HG02571 (cell line): Measurements from ENCODE around the gene RABAC1.
"Not testable (repeated sequence)": the region's sequence is repeated elsewhere in the genome, so short reads cannot be mapped to it uniquely, and the experiment has no call there.

Experiments used
- ATAC-seq: cut with Tn5 transposase; IDR thresholded peaks from one replicate; pipeline ENCODE4 v1.9.1; 2021; ENCODE audit warnings: mild to moderate bottlenecking, moderate library complexity; ENCODE audit not compliant: unreplicated experiment

The RABAC1 gene, protein sequence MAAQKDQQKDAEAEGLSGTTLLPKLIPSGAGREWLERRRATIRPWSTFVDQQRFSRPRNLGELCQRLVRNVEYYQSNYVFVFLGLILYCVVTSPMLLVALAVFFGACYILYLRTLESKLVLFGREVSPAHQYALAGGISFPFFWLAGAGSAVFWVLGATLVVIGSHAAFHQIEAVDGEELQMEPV

DNA sequence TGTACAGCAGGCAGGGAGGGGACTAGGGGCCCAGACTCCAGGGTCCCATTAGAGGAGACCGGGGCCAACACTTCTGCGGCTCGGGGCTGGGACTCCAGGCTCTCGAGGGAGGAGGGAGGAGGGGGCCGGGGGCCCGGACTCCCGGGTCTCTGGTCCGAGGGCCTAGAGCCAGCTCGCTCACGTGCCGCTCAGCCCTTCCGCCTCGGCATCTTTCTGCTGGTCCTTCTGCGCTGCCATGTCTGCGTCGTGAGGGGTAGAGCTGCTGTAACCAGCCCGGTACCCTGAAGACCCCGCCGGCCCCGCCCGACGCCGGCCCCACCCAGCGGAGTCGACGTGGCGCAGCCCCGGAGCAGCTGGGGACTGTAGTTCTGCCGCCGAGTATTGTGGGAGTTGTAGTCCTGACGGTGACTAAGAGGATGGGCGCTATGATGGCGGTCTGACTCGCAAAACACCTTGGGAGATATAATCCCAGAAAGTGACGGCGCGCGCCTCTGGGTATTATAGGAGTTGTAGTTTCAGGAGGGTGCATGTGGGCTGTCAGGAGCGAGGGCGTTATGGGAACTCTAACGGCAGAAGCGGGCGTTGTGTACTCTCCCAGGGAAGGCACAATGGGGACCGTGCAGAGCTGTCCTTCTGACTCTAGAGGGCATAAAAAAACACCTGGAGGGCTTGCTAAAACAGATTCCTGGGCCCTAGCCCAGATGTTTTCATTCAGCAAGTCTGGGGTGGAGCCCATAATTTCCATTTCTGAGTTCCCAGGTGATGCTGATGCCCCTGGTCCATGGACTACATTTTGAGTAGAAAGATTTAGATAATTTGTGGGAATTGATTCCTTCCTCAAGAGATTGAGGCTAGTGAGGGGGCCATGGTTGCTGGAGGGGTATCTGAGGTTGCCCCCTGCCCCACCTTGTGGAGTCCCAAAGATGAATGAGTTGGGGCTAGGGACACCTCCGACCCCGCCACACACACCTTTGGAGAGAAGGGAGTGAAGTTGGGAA, at the start of gene RABAC1:
Gene RABAC1, minus strand, starts transcription at position 266 of the 998 bp plus-strand sequence. Its CDS starts 29 bp downstream, at position 237.
- peak; percentile 84 for ATAC-seq

DNA sequence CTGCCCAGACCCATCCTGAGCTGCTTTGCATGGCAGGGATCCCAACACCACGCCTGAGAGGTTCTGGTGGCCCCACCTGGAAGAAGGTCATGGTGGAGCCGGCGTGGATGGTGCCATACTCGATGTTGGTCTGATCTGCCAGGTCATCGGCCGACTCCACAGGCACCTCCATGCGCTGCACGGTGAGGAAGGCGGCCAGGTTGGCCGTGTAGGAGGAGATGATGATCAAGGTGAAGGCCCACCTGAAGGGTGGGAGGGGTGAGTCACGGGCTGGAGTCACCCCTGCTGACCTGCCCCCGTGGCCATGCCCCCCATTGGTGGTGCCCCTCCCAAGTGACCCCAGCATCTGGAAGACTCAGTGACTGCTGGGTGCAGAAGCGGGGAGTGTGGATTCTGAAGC, 47.4 kb upstream of the RABAC1 start:
- no peak for ATAC-seq

DNA sequence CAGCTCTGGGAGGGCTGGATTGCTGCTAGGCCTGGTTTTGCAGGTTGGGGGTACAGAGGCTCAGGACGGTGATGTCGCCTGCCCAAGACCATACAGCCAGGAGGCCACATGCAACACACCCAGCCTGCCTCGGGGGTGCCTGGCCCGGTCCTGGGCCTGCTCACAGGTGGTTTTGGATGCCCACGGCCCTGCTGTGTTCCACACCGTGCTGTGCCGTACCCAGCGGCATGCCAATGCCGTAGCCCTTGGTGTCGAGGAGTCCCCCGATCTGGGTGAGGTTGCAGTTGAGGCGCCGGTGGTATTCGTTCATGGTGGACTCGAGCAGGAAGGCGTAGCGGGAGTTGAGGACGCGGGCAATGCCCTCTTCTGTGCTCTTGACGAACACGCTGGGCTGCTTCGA, 46.4 kb upstream of the RABAC1 start:
- ATAC-seq = no peak

DNA sequence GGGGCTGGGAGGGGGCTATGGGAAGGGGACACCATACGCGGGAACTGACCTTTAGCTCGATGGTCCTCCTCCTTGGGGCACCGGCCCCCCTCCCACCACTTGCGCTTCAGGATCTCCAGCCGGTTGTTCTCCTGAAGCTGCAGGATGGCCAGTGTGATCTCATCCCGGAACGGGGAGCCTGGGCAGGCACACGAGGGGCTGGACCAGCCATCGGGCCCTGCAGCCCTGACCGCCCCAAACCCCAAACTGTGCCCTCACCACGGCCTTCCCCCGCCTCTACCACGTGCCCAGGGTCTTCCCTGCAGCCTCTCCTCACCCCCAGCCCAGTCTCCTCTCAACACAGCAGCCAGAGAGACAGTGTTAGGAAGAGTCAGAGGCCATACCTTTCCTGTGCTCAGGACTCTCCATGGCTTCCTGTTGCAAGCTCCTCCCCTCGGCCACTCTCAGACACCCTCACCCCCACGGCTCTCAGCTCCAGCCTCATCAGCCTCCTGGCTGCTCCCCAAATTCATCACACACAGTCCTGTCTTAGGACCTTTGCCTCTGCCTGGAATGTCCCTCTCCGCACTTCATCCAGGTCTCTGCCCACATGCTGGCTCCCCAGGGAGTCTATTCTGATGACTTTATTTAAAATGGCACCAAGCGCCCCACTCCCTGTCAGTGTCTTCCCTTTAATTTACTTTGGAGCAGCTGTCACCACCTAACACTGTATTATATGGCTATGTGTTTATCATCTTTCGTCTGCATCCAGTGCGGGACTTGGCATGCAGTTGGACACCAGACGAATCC, 44.6 kb upstream of the RABAC1 start:
- ATAC-seq = no peak

DNA sequence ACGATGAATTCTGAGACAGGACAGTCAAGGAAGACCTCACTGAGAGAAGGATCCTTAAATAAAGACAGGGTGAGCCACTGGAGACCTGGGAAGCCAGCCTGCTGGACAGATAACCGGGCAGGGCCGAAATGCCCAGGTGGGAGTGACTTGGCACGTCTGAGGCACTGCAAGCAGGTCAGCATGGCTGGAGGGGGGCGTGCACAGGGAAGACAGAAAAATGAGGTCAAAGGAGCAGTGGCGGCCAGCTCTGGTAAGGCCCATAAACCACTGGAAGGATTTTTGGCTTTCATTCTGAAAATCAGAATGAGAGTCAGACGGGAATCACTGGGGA, 40.7 kb upstream of the RABAC1 start:
- no peak for ATAC-seq

DNA sequence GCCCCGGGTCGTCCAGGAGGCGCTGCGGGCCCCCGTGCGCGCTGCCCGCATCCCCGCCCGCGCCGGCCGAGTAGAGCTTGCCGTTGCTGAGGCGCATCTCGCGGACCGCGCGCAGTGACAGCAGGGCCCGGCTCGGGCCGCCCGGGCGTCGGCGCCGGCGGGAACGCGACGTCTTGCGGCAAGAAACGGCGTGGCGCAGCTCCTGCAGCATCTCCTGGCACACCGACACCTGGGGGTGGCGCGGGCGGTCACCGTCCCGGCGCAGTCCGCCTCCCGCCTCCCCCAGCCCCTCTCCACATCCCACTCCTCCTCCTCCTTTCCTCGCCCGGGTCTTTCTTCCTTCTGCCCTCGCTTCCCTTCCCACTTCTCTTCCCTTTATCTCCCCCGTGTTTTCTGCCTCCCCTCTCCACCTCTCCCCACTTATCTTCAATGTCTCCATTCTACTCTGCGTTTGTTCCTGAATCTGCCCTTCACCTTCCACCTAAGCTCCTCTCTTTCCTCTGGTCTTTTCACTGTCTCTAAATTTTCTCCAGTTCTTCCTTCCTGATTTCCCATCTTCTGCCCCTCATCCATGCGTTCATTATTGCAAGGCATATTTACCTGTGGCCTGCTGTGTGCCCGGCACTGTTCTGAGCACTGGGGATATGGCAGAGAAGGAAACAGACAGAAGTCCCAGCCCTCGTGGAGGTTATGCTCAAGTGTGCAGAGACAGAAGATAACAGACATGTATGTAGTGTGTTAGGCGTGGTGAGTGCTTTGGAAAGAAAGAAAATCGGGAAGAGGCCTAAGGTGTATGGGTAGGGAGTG, 40.2 kb upstream of the RABAC1 start:
- ATAC-seq = no peak

DNA sequence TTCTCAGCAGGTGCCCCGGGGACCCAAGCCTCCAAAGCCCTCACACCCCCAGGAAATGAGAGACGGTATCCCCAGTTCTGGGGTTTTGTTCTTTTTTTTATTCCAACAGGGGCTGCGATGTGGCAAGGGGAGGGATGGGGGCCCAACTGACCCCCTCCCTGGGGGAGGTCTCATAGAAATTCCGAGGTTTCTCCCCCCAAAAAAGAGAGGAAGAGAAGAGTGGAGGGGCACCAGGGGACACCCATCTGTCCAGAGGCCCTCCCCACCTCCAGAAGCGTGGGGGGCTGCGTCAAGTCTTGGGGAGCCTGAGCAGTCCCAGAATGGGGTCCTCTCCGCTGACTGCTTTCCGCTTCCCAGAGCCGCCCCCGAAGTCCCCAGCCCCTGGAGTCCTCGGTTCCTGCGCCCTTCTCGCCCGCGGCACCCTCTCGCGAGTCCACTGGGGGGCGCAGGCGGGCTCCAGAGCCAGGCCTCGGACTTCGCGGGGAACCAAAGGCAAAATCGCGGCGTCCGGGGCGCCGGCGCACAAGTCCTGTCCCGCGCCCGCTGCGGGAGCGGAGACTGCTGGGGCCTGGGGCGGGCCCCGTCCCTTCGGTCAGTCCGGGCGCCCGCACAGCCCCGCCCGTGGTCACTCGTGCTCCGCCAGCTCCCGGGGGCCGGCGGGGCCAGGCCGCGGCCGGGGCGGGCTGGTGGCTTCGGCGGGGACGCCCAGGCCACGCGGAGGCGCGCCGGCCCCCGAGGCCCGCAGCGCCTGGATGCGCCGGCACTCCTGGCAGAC, 39.3 kb upstream of the RABAC1 start:
- no peak for ATAC-seq

DNA sequence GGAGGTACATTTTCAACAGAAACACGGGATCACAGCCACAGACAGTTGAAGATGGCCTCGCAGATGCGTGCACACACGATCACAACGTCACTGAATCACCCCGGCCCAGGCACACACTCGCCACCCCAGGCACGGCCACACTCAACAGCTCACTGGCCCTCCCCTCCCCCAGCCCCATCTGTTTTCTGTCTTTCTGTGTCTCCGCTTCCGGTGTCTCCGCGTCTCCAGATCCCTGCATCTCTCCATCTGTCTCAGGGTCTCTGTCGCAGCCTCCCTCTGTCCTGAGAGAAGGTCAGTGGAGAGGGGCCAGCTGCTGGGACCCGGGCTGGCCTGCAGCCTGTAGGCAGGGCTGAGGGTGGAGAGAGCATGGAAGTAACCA, 38.7 kb upstream of the RABAC1 start:
- ATAC-seq = no peak

DNA sequence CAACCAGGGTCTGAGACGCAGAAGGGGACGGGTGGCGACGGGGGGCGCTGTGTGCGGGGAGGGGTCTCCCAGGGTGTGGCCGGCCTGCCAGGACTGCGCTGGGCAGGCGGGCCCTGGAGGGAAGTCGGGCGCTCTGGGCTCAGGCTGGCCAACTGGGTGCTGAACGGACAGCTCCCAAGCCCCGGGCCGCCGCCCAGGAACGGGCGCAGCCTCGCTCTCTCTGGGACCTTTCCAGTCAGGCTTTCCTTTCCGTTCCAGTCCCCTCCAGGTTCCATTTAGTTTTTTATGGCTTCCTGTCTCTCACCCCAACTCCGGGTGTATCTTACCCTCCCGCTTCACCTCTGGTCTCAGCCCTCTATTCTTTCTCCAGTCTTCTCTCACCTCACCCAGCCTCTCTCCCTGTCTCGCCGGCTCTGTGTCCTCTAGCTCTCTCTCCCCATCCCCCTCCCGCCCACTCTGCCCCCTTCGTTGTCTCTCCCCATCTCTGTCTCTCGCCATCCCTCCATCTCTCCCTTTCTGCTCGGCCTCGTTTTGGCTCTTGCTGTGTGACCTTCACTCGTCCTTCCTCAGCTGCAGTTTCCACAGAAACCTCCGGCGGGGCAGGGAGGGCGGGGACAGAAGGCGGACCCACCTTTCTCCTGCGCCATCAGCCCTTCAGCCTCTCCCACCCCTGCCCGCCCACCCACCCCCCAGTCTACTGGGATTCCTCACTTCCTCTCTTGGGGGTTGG, 38.2 kb upstream of the RABAC1 start:
- no peak for ATAC-seq

DNA sequence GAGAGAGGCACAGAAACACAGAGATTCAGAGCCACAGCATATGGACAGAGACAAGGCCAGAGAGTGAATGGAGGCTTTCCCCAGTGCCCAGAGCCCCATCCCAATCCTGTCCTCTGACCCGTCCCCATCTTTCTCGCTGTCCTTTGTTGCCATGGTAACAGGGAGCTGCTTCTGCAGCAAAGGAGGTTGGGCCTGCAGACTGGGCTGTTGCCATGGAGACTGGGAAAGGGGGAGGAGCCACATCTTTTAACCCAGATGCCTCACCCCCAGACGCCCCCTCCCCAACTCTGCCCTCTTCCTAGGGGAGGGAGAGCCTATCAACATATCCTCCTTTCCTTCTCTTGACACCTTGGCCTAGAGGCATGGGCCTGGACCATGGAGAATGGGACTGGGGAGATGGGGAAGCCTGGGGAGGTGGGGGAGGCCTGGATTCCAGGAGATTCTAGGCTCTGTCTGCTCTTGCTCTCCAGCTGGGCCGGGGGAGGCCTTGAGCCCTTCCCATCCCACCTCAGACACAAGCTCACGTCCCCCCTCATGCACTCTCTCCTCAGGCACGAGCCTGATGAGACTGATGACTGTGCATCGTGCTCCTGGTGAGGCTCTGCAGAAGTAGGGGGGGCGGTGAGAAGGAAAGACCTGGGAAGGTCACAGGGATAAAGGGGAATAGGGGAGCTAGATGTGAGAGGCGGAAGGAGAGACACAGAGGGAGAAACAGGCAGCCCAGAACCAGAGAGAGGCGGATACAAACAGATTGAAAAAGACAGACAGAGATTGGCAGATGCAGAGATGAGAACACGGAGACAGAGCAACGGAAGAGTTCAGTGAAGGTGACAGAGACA, 37.1 kb upstream of the RABAC1 start:
- ATAC-seq = no peak

DNA sequence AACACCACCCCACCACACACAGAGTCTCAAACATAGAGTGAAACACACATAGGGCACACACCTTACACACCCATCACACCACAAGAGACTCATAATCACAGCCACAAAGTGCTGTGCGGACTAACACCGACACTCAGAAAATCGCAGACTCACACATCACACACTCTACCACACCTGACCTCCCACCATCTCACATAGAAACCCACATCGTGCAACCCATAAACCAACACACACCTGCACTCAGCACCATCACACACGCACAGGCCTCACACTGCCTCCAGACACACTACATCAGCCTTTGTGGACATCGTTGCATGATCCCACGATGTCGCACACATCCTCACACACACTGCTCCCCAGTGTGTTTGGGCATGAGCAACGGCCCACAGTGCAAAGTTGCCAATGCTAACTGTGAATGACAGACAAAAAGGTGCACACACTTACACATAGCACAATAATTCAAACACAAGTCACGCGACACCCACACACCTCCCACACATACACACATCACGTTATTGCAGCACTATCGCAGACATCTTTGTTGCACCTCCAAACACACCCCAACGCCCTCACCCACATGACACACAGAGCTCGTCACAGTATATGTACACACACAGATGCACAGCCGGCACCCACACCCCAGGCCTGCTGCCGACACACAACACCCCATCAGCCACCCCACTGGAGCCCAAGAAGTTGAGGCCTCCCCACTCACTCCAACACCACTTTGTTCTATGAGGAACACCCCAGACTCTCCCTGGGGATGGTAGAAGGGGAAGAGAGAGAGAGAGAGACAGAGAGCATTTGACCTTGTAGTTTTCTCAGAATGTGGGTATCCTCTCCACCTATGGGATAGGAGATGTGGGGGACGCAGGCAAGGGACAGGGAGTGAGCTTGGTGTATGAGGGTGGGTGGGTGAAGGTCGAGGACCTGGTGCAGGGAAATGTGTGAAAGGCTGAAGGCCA, 36.2 kb upstream of the RABAC1 start:
- no peak for ATAC-seq

DNA sequence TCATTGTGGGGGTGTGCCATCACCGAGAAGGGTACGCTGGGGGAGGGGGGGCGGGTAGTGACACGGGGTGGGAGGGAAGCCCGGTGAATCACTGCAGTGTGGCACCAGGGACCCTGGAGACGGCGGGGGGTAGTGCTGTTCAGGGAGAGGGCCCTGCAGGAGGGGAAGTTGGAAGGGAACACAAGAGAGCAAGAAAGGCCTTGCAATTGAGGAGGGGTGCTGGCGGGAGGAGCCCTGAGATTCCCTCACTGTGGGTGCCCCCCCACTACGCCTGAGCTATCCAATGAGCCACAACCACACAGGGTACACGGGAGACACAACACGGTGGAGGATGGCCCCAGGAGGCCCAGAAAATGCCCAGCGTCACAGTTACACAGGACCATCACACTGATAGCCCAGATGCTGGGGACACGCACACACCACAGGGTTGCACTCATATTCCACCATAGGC, 35.4 kb upstream of the RABAC1 start:
- ATAC-seq = no peak

DNA sequence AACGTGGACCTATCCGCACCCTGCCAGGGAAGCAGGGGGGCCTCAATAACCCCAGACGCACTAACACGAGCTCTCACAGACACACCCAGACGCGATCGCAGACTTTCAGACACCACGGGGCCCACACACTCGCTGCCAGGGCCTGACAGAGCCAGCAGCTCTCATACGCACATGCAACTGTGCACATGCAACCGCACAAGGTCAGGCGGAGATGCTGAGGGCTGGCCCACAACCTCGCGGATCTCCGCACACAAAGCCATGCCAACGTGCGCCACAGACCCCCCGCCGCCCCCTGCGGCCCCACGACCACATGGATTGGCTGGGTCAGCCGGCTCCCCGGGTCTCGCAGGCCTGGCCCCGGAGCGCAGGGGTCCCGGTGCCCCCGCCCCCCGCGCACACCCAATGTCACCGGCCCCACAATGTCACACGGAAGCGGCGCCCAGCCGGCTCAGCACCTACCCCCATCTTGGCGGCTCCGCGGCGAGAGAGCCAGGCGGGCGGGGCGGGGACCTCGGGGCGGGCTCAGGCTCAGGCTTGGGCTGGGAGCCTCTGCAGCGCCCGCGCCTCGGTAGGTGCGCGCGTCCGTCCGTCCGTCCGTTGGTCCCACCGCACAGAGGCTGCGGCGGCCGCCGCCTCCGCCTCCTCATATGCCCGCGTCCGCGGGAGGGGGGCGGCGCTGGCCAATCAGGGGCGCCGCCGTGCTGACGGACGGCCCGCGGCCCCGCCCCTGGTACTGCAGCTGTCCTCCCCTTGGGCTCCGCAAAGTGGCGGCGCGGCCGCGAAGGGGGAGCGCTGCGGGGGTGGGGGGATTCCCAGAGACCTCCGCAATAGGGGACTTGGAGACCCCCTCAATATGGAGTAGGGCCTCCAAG, 34.7 kb upstream of the RABAC1 start, which contains the start of gene ATP1A3:
Gene ATP1A3, minus strand, starts transcription at position 619 of the 872 bp plus-strand sequence. Its CDS starts 154 bp downstream, at position 465.
- no peak for ATAC-seq

DNA sequence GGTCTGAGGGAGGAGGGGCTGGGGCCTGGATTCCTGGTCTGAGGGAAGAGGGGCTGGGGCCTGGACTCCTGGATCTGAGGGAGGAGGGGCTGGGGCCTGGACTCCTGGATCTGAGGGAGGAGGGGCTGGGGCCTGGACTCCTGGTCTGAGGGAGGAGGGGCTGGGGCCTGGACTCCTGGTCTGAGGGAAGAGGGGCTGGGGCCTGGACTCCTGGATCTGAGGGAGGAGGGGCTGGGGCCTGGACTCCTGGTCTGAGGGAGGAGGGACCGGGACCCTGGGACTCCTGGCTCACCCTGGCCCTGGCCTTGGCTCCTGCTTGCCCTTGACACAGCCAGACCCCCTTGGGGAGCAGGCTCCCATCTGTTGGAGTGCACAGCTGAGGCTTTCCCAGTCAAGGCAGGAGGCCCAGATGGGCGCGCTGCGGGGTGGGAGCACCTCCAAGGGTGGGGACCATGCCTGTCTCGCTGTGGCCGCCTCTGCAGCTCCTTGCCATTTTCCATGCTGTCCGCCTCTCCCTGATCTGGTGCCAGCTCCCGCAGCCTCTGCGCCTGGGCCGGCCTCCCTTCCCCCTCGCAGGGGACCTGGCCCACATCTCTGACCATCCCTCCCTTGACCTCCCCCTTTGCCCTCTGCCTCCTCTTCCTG, 32.9 kb upstream of the RABAC1 start:
- ATAC-seq = not testable (repeated sequence)

DNA sequence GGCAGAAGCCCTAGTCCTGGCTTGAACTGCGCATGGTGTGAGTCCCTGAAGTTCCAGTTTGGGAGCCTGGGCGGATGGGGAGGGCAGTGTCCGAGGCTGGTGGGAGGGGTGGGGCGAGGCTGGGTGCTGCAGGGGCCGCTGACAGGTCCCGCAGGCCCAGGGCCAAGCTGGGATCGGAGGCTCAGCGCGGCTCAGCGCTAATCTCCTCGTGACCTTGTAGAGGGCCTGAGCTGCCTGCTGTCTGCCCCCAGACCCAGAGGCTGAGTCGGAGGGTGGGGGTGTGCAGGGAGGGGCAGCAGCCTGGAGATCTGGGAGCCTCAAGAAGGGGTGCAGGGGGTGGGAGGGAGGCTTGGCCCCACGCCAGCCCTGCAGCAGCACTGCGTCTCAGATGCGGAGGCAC, 31.9 kb upstream of the RABAC1 start:
- ATAC-seq = no peak

DNA sequence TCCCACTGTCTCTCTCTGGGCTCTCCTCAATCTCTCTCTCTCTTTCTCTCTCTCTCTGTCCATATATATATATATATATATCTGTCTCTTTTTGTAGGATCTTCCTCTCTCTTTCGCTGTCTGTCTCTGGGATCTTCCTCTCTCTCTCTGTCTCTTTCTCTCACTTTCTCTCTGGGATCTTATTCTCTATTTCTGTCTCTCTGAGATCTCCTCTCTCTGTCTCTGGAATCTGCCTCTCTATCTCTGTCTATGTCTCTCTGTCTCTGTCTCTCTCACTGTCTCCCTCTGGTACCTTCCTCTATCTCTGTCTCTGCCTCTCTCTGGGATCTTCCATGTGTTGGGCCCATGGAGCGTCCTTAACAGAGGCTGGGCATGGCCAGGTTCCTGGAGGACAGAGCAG, 31.5 kb upstream of the RABAC1 start:
- ATAC-seq = no peak
